Upper lobe of left lung (tissue), 4 donors: ENCODE results near the gene HSF2.

Experiments used
- EP300 ChIP-seq, 4 donors: sonication (generic); formaldehyde crosslinking; IDR thresholded peaks; one replicate each; pipeline ENCODE4 v1.5.1; 2017; ENCODE audit warnings: antibody characterized with exemption in 4 of 4, control low read depth in 2 of 4
- POLR2A ChIP-seq, 4 donors: fragments of 450-650 bp; IDR thresholded peaks; one replicate each; pipeline ENCODE4 v1.5.1; 2016 to 2017; ENCODE audit warnings: antibody characterized with exemption in 4 of 4, mild to moderate bottlenecking in 2 of 4
- POLR2AphosphoS5 ChIP-seq, 2 donors: sonication (generic); formaldehyde crosslinking; IDR thresholded peaks; one replicate each; pipeline ENCODE4 v1.5.1; 2017; ENCODE audit warnings: antibody characterized with exemption in 2 of 2
- TF ChIP-seq, protein P1 (sequence below), 6 experiments: fragments of 450-650 bp in 4 of 6; fragments of 200-600 bp in 2 of 6; sonication (generic) in 2 of 6; IDR thresholded peaks; one replicate each; pipeline ENCODE4 v1.5.1; 2016 to 2019; ENCODE audit warnings: antibody characterized with exemption in 6 of 6

GRCh38 chr6:122406187-122406586, 6.7 kb downstream of the HSF2 start:
- TF ChIP-seq, protein P1, sequence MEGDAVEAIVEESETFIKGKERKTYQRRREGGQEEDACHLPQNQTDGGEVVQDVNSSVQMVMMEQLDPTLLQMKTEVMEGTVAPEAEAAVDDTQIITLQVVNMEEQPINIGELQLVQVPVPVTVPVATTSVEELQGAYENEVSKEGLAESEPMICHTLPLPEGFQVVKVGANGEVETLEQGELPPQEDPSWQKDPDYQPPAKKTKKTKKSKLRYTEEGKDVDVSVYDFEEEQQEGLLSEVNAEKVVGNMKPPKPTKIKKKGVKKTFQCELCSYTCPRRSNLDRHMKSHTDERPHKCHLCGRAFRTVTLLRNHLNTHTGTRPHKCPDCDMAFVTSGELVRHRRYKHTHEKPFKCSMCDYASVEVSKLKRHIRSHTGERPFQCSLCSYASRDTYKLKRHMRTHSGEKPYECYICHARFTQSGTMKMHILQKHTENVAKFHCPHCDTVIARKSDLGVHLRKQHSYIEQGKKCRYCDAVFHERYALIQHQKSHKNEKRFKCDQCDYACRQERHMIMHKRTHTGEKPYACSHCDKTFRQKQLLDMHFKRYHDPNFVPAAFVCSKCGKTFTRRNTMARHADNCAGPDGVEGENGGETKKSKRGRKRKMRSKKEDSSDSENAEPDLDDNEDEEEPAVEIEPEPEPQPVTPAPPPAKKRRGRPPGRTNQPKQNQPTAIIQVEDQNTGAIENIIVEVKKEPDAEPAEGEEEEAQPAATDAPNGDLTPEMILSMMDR (IDR thresholded peaks at IDR 0.05) = no peak
- no peak for TF ChIP-seq POLR2A (IDR thresholded peaks at IDR 0.05)
- no peak for TF ChIP-seq EP300 (IDR thresholded peaks at IDR 0.05)
- TF ChIP-seq POLR2AphosphoS5 (IDR thresholded peaks at IDR 0.05) = no peak
